SH-SY5Y (cell line): ENCODE measurements around the gene DHRS9.

Experiments
- GATA2 ChIP-seq: IDR thresholded peaks from 2 replicates; pipeline ENCODE4 v1.6.1; 2011; ENCODE audit warnings: mild to moderate bottlenecking, low read depth, low read length
- GATA3 ChIP-seq: IDR thresholded peaks from 2 replicates; pipeline ENCODE4 v1.6.1; 2011; ENCODE audit warnings: low read depth, mild to moderate bottlenecking, low read length, moderate library complexity

Gene DHRS9

GRCh38 chr2:169106563-169107545 lies 37.5 kb downstream of the DHRS9 start:
- no peak for TF ChIP-seq GATA3
- TF ChIP-seq GATA2: no peak

GRCh38 chr2:169107645-169108044 lies 38.3 kb downstream of the DHRS9 start:
- TF ChIP-seq GATA2 (no peak), GATA3 (no peak)

- TF ChIP-seq GATA3: no peak
- no peak for TF ChIP-seq GATA2
These were observed 38.9 kb downstream of the DHRS9 start for GRCh38 chr2:169108099-169108884.

- TF ChIP-seq GATA3 (no peak), GATA2 (no peak)
These were observed 40.4 kb downstream of the DHRS9 start for GRCh38 chr2:169109502-169110409.

- no peak for TF ChIP-seq GATA3
- TF ChIP-seq GATA2: no peak
These were observed 41.1 kb downstream of the DHRS9 start for GRCh38 chr2:169110419-169110818.

GRCh38 chr2:169110916-169111315 lies 41.6 kb downstream of the DHRS9 start:
- TF ChIP-seq GATA2: no peak
- no peak for TF ChIP-seq GATA3

- no peak for TF ChIP-seq GATA2
- TF ChIP-seq GATA3: no peak
These were observed 43.5 kb downstream of the DHRS9 start for GRCh38 chr2:169112841-169113240.

GRCh38 chr2:169114056-169114455 lies 44.7 kb downstream of the DHRS9 start:
- TF ChIP-seq GATA2: no peak
- no peak for TF ChIP-seq GATA3

GRCh38 chr2:169116327-169116726 lies 47.0 kb downstream of the DHRS9 start:
- no peak for TF ChIP-seq GATA3
- no peak for TF ChIP-seq GATA2

GRCh38 chr2:169116993-169117392 lies 47.6 kb downstream of the DHRS9 start:
- TF ChIP-seq GATA3 (no peak), GATA2 (no peak)

GRCh38 chr2:169118060-169118459 lies 48.7 kb downstream of the DHRS9 start:
- no peak for TF ChIP-seq GATA3
- no peak for TF ChIP-seq GATA2

- TF ChIP-seq GATA2 (no peak), GATA3 (no peak)
These were observed 49.9 kb downstream of the DHRS9 start for GRCh38 chr2:169119123-169119760.

- no peak for TF ChIP-seq GATA3
- TF ChIP-seq GATA2: no peak
These were observed 50.5 kb downstream of the DHRS9 start for GRCh38 chr2:169119851-169120250.

- TF ChIP-seq GATA2 (no peak), GATA3 (no peak)
These were observed 60.4 kb downstream of the DHRS9 start for GRCh38 chr2:169129703-169130243.
